HepG2 (cell line): ENCODE results near the gene ZDHHC14. TPM values are rescaled to one million over a fixed set of nuclear protein-coding genes. Genes with fewer than 3 reads are reported as not detected.

ENCODE experiments used
- ARNT2 ChIP-seq: sonication (generic); formaldehyde crosslinking; IDR thresholded peaks from 2 replicates; pipeline ENCODE4 v1.8.0; 2022; ENCODE audit warnings: mild to moderate bottlenecking, low read depth, missing genetic modification reagents, moderate library complexity
- CENPT ChIP-seq: sonication (generic); formaldehyde crosslinking; IDR thresholded peaks from 2 replicates; pipeline ENCODE4 v1.8.0; 2022; ENCODE audit warnings: low read depth, mild to moderate bottlenecking, moderate library complexity, missing genetic modification reagents
- EED ChIP-seq: sonication (generic); formaldehyde crosslinking; IDR thresholded peaks from 2 replicates; pipeline ENCODE4 v1.5.0; 2020; ENCODE audit warnings: mild to moderate bottlenecking, missing genetic modification reagents
- IRX3 ChIP-seq: sonication (generic); formaldehyde crosslinking; IDR thresholded peaks from 2 replicates; pipeline ENCODE4 v1.8.1; 2023; ENCODE audit warnings: mild to moderate bottlenecking, low read depth, missing genetic modification reagents, borderline replicate concordance
- PBX3 ChIP-seq: sonication (generic); formaldehyde crosslinking; IDR thresholded peaks from 2 replicates; pipeline ENCODE4 v1.8.1; 2023; ENCODE audit warnings: missing genetic modification reagents, inconsistent platforms, borderline replicate concordance
- POGZ ChIP-seq: sonication (generic); formaldehyde crosslinking; IDR thresholded peaks from 2 replicates; pipeline ENCODE4 v1.4.0; 2020; ENCODE audit warnings: mild to moderate bottlenecking, missing genetic modification reagents
- RBFOX2 ChIP-seq: fragments of 200-400 bp; formaldehyde crosslinking; IDR thresholded peaks from 2 replicates; pipeline ENCODE4 v1.6.1; 2017; ENCODE audit warnings: low read depth, mild to moderate bottlenecking, low read length
- SRSF1 ChIP-seq: fragments of 200-400 bp; formaldehyde crosslinking; optimal IDR thresholded peaks from 2 replicates; pipeline ENCODE3; 2017; ENCODE audit warnings: mild to moderate bottlenecking, low read depth, low read length, moderate library complexity
- TEAD3 ChIP-seq: optimal IDR thresholded peaks from 2 replicates; pipeline ENCODE3; 2016; ENCODE audit warnings: borderline replicate concordance
- TFDP1 ChIP-seq: IDR thresholded peaks from 2 replicates; pipeline ENCODE4 v1.6.1; 2016; ENCODE audit warnings: missing compliant biosample characterization, missing genetic modification reagents, borderline replicate concordance
- XBP1 ChIP-seq: sonication (generic); formaldehyde crosslinking; IDR thresholded peaks from 2 replicates; pipeline ENCODE4 v1.5.0; 2020; ENCODE audit warnings: missing genetic modification reagents
- ZNF10 ChIP-seq: sonication (generic); formaldehyde crosslinking; IDR thresholded peaks from 2 replicates; pipeline ENCODE4 v1.4.0; 2020; ENCODE audit warnings: mild to moderate bottlenecking, low read depth, missing genetic modification reagents, borderline replicate concordance
- ZNF136 ChIP-seq: sonication (generic); formaldehyde crosslinking; IDR thresholded peaks from 2 replicates; pipeline ENCODE4 v1.8.1; 2022; ENCODE audit warnings: low read depth, mild to moderate bottlenecking, moderate library complexity, missing genetic modification reagents
- ZNF432 ChIP-seq: sonication (generic); formaldehyde crosslinking; IDR thresholded peaks from 2 replicates; pipeline ENCODE4 v1.5.0; 2020; ENCODE audit warnings: missing genetic modification reagents, mild to moderate bottlenecking, borderline replicate concordance
- ZUFSP ChIP-seq: sonication (generic); formaldehyde crosslinking; IDR thresholded peaks from 2 replicates; pipeline ENCODE4 v1.9.0; 2021; ENCODE audit warnings: missing genetic modification reagents, mild to moderate bottlenecking, borderline replicate concordance
- polyA plus RNA-seq, 8 experiments: library from polyadenylated mRNA; depleted of rRNA in 3 of 8; stranded (reverse) in 7 of 8; unstranded in 1 of 8; fragments of >200 nt; fragmentation: Illumina TruSeq in 4 of 8; extraction: Trizol in 4 of 8; gene quantifications; 2 replicates each; pipeline versions ENCODE4 v1.2.1 to v1.2.3, GENCODE V29; 2011 to 2016; ENCODE audit warnings: low read depth in 4 of 8, missing spikeins in 1 of 8, mixed read lengths in 1 of 8; ENCODE audit not compliant: insufficient read depth in 1 of 8
- total RNA-seq, 5 experiments: library from RNA; depleted of rRNA; stranded (reverse); fragments of >200 nt; fragmentation: Illumina TruSeq; extraction: Trizol; gene quantifications; 2 replicates each; pipeline ENCODE4 v1.2.3, GENCODE V29; 2016; ENCODE audit warnings: low read depth in 1 of 5
- TF ChIP-seq, protein P1 (sequence below): sonication (generic); formaldehyde crosslinking; conservative IDR thresholded peaks from 2 replicates; pipeline ENCODE4 v1.4.0; 2020; ENCODE audit warnings: missing genetic modification reagents
- TF ChIP-seq, protein P2 (sequence below): sonication (generic); formaldehyde crosslinking; IDR thresholded peaks from 2 replicates; pipeline ENCODE4 v1.4.0; 2020; ENCODE audit warnings: mild to moderate bottlenecking, missing genetic modification reagents
- TF ChIP-seq, protein P3 (sequence below): IDR thresholded peaks from 2 replicates; pipeline ENCODE4 v1.6.1; 2012; ENCODE audit warnings: inconsistent platforms
- TF ChIP-seq, protein P4 (sequence below): sonication (generic); formaldehyde crosslinking; IDR thresholded peaks from 2 replicates; pipeline ENCODE4 v1.5.0; 2020; ENCODE audit warnings: mild to moderate bottlenecking, missing genetic modification reagents

The ZDHHC14 gene
- total and polyA plus RNA-seq, 2 of the 13 experiments (the other 11 are each of a cell fraction or from before 2014, with no cell fraction given), result 3.7 to 9.5 TPM

DNA sequence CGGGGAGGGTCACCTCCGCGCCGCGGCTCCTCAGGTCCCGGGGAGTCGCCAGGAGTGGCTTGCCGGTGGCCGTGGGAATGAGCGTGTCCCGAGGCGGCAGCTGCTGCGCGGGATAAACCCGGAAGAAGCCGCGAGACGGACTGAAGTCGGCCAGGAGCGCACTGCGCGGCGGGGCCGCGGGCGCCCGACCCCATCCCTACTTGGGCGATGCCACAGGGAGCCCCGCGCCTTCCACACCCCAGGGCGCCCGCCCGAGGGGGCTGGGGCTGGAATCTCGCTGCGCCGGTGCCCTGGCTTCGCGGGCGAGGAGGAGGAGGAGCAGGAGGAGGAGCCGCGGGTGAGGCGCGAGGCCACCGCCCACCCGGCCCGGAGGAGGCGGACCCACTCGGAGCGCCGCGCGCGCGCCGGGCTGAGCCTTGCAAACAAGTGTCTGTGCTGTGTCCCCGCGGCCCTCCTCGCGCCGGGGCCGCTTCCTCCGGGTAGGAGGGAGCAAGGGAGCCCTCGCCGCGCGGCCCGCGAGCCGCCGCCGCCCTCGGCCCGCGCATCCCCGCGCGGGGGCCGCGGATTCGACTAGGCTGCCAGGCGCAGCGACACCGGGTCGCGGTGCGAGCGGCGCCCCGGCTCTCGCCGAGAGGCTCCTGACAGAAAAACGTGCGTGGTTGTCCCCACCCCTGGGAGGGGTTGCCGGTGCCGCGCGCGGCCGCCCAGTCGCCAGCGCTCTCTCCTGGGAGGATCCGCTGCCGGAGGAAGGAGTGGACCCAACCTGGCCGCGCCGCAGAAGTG, at the start of gene ZDHHC14 (continued):
- TF ChIP-seq POGZ (CRISPR knock-in tag), result no peak
- peak; percentile 87; the same call in 1 of the 2 replicates for TF ChIP-seq ARNT2
- TF ChIP-seq ZUFSP (CRISPR knock-in tag), result no peak
- TF ChIP-seq SRSF1, result peak; percentile 80
- peak; percentile 69 for TF ChIP-seq TEAD3
- TF ChIP-seq PBX3 (CRISPR knock-in tag), result no peak
- TF ChIP-seq, protein P1, sequence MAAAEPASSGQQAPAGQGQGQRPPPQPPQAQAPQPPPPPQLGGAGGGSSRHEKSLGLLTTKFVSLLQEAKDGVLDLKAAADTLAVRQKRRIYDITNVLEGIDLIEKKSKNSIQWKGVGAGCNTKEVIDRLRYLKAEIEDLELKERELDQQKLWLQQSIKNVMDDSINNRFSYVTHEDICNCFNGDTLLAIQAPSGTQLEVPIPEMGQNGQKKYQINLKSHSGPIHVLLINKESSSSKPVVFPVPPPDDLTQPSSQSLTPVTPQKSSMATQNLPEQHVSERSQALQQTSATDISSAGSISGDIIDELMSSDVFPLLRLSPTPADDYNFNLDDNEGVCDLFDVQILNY (CRISPR knock-in tag), result peak; percentile 34; the same call in 1 of the 2 replicates
- TF ChIP-seq XBP1 (CRISPR knock-in tag), result no peak
- peak; percentile 90 for TF ChIP-seq RBFOX2
- 0 out of 2 replicates have a peak, but pooled peaks have one; percentile 11 for TF ChIP-seq EED
- TF ChIP-seq CENPT (CRISPR knock-in tag), result no peak
- TF ChIP-seq, protein P2, sequence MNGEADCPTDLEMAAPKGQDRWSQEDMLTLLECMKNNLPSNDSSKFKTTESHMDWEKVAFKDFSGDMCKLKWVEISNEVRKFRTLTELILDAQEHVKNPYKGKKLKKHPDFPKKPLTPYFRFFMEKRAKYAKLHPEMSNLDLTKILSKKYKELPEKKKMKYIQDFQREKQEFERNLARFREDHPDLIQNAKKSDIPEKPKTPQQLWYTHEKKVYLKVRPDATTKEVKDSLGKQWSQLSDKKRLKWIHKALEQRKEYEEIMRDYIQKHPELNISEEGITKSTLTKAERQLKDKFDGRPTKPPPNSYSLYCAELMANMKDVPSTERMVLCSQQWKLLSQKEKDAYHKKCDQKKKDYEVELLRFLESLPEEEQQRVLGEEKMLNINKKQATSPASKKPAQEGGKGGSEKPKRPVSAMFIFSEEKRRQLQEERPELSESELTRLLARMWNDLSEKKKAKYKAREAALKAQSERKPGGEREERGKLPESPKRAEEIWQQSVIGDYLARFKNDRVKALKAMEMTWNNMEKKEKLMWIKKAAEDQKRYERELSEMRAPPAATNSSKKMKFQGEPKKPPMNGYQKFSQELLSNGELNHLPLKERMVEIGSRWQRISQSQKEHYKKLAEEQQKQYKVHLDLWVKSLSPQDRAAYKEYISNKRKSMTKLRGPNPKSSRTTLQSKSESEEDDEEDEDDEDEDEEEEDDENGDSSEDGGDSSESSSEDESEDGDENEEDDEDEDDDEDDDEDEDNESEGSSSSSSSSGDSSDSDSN (CRISPR knock-in tag), result peak; percentile 81; the same call in 1 of the 2 replicates
- TF ChIP-seq, protein P3, sequence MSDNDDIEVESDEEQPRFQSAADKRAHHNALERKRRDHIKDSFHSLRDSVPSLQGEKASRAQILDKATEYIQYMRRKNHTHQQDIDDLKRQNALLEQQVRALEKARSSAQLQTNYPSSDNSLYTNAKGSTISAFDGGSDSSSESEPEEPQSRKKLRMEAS, result peak; percentile 70; the same call in 1 of the 2 replicates
- no peak for TF ChIP-seq ZNF136 (CRISPR knock-in tag)
- TF ChIP-seq, protein P4, sequence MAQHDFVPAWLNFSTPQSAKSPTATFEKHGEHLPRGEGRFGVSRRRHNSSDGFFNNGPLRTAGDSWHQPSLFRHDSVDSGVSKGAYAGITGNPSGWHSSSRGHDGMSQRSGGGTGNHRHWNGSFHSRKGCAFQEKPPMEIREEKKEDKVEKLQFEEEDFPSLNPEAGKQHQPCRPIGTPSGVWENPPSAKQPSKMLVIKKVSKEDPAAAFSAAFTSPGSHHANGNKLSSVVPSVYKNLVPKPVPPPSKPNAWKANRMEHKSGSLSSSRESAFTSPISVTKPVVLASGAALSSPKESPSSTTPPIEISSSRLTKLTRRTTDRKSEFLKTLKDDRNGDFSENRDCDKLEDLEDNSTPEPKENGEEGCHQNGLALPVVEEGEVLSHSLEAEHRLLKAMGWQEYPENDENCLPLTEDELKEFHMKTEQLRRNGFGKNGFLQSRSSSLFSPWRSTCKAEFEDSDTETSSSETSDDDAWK (CRISPR knock-in tag), result no peak
- TF ChIP-seq ZNF432, result no peak
- TF ChIP-seq ZNF10, result no peak
- peak; percentile 63; the same call in 1 of the 2 replicates for TF ChIP-seq TFDP1 (CRISPR knock-in tag)
- TF ChIP-seq IRX3 (CRISPR knock-in tag), result peak; percentile 32; the same call in 1 of the 2 replicates
